ENCODE results near the gene MYBBP1A. TPM values are rescaled to one million over a fixed set of nuclear protein-coding genes. Genes with fewer than 3 reads are reported as not detected.

Gene MYBBP1A
- total and polyA plus RNA-seq, 2 experiments from 2014 or later, result 70.7 to 213 TPM

GRCh38 chr17:4488989-4489595, 66.1 kb downstream of the MYBBP1A start:
- H3K4me1 ChIP-seq (ENCODE audit: insufficient read depth), result no peaks in the 10 kb centered on the region
- H3K27ac ChIP-seq (ENCODE audit: low read depth), result no peak overlapping the region
- no peaks in the 10 kb centered on the region for H3K79me2 ChIP-seq (replicated peaks; ENCODE audit: insufficient read depth)
- no peak overlapping the region for H2AFZ ChIP-seq
- no peak for TF ChIP-seq ETS1 (IDR thresholded peaks at IDR 0.05)
- TF ChIP-seq ZNF462 (CRISPR knock-in tag; IDR thresholded peaks at IDR 0.05), result no peak
- no peak for TF ChIP-seq EZH2phosphoT487 (IDR thresholded peaks at IDR 0.05; ENCODE audit: unreplicated experiment)
- TF ChIP-seq EZH2 (IDR thresholded peaks at IDR 0.05; ENCODE audit: low read depth, unreplicated experiment), result no peak
- TF ChIP-seq ZNF114 (CRISPR knock-in tag; IDR thresholded peaks at IDR 0.05), result no peak
- TF ChIP-seq CTCF (conservative IDR thresholded peaks at IDR 0.05; ENCODE audit: low read depth in 2 of 2), result no peak
- TF ChIP-seq JUNB (IDR thresholded peaks at IDR 0.05; ENCODE audit: unreplicated experiment), result no peak
- no peak for TF ChIP-seq NANOG (IDR thresholded peaks at IDR 0.05; ENCODE audit: borderline replicate concordance)
- no peak for TF ChIP-seq CREB1 (CRISPR knock-in tag; IDR thresholded peaks at IDR 0.05; ENCODE audit: low read depth)
- no peak for TF ChIP-seq ZNF331 (CRISPR knock-in tag; IDR thresholded peaks at IDR 0.05; ENCODE audit: low read depth)
- TF ChIP-seq REST (IDR thresholded peaks at IDR 0.05; ENCODE audit: unreplicated experiment), result no peak
- TF ChIP-seq POLR2AphosphoS5 (IDR thresholded peaks at IDR 0.05; ENCODE audit: low read depth), result no peak
- TF ChIP-seq STAT1 (IDR thresholded peaks at IDR 0.05; ENCODE audit: unreplicated experiment), result no peak
- no peaks in the 10 kb centered on the region; the same call in none of the 2 replicates for H4K20me1 ChIP-seq (replicated peaks; ENCODE audit: insufficient read depth)
- Mint-ChIP-seq H3K4me3 (no peak overlapping the region), H3K36me3 (ENCODE audit: low read depth) (no peaks in the 10 kb centered on the region), H3K27ac (peak overlapping the region; percentile 40; the same call in 1 of the 2 replicates), H3K9me3 (no peaks in the 10 kb centered on the region; the same call in 2 of the 3 replicates), H3K4me1 (peaks cover 11% of the 10 kb centered on the region), H3K27me3 (ENCODE audit: insufficient read depth, low read depth, poor library complexity) (peaks cover 6% of the 10 kb centered on the region)
- no peaks in the 10 kb centered on the region for H3K27me3 ChIP-seq (ENCODE audit: insufficient read depth)
- no peak overlapping the region for H3K4me3 ChIP-seq
- H3K9me2 ChIP-seq (ENCODE audit: insufficient read depth), result no peaks in the 10 kb centered on the region
- ATAC-seq (no peak), DNase-seq (ENCODE audit: low spot score) (no peak)
- peaks cover 7% of the 10 kb centered on the region; the same call in 1 of the 2 replicates for H3F3A ChIP-seq (replicated peaks; ENCODE audit: low read depth)
- no peak overlapping the region for H3K4me2 ChIP-seq
- no peaks in the 10 kb centered on the region for H3K36me3 ChIP-seq (ENCODE audit: insufficient read depth)
